ENCODE results near the gene DAPK3.
"Not testable (repeated sequence)": the region's sequence is repeated elsewhere in the genome, so short reads cannot be mapped to it uniquely, and the experiment has no call there.

DAPK3 gene

DNA sequence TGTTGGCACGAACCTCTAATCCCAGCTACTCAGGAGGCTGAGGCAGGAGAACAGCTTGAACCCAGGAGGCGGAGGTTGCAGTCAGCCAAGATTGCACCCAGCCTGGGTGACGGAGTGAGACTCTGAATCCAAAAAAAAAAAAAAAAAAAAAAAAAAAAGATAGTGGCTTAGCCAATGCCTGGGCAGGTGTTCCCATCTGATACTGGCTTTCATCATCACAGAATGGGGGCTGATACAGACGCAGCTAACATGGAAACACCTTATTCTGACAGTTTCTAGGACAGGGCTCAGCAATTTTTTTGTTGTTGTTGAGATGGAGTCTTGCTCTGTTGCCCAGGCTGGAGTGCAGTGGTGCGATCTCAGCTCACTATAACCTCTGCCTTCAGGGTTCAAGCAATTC, 29.9 kb upstream of the DAPK3 start:
- not testable (repeated sequence) for DNase-seq

DNA sequence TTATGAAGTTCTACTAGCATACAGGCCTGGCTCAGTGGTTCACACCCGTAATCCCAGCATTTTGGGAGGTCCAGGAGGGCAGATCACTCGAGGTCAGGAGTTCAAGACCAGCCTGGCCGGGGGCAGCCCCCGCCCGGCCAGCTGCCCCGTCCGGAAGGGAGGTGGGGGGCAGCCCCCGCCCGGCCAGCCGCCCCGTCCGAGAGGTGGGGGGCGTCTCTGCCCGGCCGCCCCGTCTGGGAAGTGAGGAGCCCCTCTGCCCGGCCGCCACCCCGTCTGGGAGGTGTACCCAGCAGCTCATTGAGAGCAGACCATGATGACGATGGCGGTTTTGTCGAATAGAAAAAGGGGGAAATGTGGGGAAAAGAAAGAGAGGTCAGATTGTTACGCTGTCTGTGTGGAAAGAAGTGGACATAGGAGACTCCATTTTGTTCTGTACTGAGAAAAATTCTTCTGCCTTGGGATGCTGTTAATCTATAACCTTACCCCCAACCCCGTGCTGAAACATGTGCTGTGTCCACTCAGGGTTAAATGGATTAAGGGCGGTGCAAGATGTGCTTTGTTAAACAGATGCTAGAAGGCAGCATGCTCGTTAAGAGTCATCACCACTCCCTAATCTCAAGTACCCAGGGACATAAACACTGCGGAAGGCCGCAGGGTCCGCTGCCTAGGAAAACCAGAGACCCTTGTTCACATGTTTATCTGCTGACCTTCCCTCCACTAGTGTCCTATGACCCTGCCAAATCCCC, 27.9 kb upstream of the DAPK3 start:
- DNase-seq: not testable (repeated sequence)

DNA sequence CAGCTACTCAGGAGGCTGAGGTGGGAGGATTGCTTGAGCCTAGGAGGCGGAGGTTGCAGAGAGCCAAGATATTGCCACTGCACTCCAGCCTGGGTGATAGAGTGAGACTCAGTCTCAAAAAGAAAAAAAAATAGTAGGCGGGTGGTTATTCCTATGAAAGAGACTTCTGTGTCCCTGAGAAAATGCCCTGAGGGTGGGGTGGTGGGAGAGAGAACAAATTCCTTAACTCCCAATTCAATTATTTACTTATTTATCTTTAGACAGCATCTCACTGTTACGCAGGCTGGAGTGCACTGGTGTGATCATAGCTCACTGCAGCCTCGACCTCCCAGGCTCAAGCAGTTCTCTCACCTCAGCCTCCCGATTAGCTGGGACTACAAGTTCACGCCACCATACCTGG, 24.7 kb upstream of the DAPK3 start:
- DNase-seq: no peak

DNA sequence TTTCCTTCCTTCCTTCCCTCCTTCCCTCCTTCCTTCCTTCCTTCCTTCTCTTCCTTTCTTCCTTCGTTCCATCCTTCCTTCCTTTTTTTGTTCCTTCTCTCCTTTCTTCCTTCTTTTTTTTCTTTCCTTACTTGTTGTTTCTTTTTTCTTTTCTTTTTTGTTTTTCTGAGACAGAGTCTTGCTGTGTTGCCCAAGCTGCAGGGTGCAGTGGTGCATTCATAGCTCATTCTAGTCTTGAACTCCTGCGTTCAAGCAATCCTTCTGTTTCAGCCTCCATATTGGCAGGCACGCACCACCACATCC, 19.9 kb upstream of the DAPK3 start:
- no peak for DNase-seq

DNA sequence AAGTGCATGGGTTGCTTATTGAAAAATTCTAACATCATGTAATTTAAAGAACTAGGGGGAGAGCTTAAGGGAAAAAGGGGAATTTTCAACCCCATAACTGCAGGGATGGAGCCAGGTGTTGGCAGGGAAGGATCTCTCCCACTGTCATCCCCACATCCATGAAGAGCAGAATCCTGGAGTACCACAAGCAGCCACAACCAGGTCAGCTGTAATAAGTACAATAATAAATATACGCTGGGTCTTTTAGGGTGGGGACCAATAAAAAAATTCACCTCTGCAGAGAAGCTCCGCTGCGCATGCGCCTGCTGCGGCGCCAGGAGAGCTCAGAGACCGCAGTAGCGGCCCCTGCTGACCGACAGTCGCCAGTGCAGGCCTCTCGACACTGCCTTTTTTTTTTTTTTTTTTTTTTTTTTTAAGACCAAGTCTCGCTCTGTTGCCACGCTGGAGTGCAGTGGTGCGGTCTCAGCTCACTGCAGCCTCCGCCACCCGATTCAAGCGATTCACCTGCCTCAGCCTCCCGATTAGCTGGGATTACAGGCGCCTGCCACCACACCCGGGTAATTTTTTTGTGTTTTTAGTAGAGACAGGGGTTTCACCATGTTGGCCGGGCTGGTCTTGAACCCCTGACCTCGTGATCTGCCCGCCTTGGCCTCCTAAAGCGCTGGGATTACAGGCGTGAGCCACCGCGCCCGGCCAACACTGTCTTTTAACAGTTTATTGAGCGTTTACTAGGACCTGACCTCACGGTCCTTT, 16.9 kb upstream of the DAPK3 start:
- peak; percentile 84 to 85 for DNase-seq

DNA sequence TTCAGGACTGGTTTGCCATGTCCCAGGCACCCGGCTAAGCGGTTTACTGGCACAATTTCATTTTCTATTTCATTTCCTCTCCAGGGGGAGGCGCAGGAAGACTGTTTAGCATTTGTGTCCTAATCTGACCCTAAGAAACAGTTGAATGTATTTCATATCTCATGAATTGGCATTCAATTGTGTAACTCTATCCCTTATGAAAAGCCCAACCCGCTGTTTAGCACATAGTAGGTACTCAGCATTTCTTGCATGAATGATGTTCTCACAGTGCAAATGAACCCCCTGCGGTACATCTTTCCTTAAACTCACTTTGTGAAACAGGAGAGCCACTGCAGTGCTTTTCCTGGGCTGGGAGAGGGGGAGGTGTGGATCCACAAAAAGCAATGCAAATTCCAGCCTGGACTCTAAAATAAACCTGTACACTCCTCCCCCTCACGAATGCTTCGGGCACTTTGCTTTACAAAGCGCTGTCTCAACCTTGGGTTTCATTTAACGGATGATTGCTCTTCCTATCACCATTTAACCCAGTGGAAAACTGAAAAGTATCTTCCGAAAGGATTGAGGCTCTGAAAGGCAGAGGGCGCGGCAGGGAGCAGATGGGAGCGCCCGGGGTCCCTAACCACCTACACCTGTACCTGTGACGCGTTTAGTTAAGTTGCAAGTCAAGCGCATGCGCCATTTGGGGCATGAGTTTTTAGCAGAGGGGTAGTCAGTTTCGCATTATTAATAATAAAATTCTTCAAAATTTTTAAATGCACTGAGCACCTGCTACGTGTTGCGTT, 15.6 kb upstream of the DAPK3 start:
- DNase-seq: peak; percentile 81 to 83

DNA sequence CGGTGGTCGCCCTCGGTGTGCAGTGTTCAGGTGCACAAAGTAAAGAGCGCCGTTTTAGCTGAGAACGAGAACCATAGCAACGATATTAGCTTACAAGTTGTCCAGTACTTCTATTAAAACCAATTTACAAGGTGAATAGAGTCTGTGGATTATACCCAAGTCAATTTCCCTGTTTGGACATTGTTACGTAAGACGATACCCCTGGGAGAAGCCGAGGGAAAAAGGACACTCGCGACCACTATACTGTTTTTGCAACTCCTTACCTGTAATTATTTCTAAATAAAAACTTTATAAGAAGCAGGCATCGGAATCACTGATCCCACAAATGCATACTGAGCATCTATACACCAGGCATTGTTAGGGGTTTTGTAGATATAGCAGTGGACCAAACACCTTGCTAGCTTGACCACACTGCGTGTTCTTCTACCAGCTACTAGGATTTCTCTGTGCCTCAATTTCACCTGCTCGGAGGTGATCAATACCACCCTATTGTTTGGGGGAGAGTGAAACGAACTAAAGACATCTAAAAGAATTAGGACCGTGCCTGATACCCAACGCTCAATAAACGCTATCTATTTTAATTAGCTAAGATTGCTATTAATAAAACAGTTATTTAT, 14.9 kb upstream of the DAPK3 start:
- DNase-seq: no peak

DNA sequence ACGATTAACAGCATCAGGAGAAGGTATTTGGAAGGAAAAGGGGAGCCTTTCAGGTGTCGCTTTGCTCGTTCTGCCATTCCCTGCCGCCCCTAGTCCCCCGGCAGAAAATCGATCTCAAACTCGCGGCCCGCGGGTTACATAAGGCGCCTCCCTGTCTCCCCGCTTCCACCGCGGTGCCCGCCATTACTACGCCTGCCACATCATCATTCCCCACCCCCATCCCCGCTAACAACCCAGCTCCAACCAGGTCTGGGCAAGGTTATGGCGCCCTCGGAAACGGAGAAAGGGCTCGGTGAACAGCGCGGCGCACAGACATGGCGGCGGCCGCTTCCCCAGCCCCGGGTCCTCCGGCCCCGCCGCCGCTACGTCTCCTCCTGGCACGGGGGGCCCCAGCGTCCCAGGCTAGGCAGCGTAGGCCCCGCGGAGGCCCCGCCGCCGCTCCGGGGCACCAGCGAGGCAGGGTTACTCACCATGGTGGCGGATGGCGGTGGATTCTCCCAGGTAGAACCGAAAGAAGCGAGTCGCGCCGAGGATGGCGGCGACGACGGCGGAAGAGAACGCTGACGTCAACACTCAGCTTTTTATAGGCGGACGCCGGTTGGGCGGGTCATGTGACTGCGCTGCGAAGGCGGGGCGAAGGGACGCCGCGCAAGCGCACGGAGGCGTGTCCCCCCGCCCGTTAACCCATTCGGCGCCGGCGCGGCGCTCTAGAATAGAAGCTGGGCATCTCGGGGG, 14.2 kb upstream of the DAPK3 start, which contains the start of gene EEF2:
TSS of gene EEF2 (minus strand) at position 556 of the 735 bp plus-strand sequence. CDS start at position 473, 83 bp downstream.
- DNase-seq: peak; percentile 86 to 90

DNA sequence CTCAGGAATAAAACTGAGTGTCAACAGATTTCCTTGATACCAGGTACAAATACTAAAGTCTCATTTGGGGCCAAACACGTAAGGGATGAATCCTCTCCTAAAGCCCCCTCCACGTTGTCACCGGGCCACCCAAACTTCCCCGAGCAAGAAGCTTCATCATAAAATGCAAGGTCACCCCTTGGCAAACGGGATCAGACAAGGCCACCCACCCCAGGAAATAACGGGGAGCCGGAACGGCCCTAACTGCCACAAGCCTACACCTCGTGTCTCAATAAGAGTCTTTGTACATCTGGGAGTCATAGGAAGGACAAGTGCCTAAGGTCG, 13.6 kb upstream of the DAPK3 start:
- no peak for DNase-seq

DNA sequence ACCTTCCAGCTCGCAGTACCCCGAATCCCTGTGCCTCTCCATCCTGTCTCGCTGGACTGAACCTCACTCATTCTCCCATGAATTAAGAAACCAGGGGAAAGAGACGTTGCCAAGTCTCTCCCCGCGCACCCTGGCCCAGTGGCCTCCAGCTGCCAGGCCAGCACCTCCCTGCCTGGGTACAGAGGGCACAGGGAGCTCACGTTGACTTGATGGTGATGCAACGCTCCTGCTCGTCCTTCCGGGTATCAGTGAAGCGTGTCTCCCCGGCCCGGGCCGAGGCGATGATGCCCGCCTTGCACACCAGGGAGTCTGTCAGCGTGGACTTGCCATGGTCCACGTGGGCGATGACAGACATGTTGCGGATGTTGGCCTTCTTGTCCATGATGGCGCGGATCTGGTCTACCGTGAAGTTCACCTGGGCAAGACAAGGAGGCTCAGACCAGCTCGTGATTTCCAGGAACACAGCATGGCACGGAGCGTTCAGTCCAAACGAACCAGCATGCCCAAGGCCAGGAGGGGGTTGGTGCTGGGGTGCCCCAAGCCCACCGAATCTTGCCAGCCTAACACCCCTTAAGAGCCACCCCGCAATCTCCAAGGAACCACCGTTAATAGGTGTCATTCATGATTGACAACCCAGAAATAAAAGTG, 13.2 kb upstream of the DAPK3 start:
- peak; percentile 25 to 43 for DNase-seq

DNA sequence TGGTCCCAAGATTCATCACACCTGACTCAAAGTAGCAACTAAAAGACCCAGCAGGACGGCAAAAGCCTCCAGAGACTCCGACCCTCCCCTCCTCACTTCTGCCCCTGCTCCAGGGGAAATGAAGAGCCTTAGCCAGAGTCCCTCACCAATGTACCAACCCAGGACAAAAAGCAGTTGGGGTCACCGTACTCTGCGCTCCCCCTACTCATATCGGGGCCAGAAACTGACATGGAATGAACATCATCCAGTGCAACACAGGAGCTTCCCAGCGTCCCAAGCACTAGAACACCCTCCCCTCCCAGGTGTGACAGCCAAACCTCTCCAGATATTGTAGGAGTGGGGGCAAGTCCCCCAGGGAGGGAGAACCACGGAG, 12.6 kb upstream of the DAPK3 start:
- no peak for DNase-seq

DNA sequence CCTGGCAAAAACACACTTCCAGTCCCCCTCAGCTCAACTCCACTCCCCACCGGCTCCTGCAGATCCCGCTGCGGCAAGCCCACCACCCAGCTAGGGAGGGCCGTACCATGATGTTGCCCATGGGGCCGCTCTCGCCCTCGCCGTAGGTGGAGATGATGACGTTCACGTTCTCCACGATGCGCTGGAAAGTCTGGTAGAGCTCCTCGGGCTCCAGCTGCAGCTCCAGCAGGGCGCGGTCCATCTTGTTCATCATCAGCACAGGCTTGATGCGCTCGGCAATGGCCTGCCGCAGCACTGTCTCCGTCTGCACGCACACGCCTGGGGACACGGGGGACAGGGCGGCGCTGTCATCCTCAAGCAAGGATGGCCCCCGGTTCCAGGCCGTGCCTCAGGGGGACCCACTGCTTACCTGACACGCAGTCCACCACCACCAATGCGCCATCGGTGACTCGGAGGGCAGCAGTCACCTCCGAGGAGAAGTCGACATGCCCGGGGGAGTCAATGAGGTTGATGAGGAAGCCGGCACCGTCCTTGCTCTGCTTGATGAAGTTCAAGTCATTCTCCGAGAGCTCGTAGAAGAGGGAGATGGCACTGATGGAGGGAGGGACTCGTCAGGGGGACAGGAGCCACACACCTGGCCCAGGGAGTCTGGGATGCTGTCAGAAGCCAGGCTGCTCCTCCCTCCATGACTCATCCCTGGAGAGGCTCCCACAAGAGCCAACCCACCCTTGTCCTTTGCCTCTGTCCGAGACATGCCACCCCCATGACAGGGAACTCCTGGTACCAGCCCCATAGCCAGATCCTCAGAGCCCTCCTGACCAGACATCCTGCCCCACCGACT, 12.0 kb upstream of the DAPK3 start:
- DNase-seq: no peak

DNA sequence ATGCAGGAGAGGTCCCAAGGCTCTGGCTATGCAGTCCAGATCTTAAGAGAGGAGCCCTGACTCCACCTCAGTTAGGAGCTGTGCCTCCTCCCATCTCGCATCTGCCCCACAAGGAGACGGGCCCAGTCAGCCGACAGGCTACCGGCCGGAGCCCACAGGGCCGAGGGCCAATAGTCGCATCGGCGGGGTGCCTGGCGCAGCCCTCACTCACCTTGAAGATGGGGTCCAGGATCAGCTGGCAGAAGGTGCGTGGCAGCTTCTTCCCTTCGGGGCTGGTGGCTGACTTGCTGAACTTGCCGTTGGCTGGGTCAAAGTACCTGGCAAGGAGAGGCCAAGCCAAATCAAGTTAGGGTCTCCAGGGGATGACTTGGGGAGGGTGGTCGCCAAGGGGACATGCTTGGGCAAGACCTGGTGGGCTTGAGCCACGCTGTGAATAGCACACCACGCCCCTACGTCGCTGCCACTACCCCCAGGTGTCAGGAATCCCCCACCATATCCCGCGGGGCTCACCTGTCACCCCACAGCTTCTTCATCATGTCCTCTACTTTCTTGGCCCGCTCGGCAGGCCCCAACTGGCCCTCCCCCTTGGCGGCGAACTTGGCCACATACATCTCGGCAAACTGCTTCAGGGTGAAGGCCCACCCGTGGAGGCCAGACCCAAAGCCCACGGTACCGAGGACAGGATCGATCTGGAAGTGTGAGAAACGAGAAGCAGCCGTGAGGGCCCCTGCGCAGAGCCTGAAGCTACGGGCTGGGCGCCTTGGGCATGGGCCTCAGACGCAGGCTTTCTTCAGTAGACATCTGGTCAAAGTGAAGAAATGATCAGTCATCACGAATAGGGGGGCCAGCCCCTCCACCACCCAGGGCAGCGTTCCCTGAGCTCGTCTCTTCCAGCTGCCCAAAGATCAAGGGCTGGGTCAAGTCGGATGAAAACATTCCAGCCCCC, 11.1 kb upstream of the DAPK3 start:
- no peak for DNase-seq

DNA sequence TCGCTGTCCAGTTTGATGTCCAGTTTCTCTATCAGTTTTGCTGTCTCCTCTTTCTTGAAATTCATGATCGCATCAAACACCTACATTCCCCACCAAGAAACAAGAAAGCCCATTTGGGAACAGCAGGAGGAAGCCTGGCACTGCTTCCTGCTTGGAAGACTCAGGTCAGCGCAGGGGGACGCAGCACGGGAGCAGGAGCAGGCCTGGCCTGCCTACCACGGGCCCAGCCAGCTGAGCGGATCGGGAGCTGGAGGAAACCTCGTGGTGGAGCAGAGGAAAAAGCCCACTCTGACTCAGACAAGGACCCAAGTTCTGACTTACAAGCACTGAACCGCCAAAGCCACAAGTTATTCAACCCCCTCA, 10.5 kb upstream of the DAPK3 start:
- DNase-seq: no peak

DNA sequence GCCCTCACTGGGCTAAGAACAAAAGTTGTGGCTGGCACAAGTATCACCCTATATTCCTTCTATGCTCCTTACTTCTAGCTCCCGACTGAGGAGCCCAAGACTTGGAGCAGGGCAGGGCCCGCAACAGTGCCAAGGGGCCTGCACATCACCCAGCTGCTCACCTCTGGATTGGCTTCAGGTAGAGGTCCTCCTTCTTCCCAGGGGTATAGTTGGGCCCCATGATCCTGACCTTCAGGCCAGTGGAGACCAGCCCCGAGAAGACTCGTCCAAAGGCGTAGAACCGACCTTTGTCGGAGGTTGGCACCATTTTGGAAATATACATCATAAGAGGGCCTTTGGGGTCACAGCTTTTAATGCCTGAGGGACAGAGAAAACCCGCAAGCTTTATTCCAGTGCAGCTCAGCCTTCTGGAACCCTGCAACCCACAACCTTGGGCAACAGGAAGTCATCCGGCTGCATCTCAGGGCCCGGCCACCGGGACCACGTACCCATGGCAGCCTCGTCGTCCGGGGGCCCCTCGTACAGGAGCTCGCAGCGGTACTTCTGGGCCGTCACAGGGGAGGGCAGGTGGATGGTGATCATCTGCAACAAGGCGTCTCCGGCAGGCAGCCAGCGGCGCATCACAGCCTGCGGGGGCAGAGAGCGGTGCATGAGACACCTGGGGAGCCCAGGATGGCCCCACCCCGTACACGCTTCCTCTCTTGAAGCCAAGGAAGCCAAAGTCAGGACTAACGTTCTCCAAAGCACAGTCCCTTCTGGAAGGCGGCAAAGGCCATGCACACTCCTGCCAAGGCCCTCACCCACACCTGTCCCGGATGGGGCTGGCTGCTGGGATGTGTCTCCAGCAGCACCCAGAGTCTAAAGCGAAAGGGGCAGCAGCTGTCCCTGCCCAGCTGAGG, 9.7 kb upstream of the DAPK3 start:
- no peak for DNase-seq

DNA sequence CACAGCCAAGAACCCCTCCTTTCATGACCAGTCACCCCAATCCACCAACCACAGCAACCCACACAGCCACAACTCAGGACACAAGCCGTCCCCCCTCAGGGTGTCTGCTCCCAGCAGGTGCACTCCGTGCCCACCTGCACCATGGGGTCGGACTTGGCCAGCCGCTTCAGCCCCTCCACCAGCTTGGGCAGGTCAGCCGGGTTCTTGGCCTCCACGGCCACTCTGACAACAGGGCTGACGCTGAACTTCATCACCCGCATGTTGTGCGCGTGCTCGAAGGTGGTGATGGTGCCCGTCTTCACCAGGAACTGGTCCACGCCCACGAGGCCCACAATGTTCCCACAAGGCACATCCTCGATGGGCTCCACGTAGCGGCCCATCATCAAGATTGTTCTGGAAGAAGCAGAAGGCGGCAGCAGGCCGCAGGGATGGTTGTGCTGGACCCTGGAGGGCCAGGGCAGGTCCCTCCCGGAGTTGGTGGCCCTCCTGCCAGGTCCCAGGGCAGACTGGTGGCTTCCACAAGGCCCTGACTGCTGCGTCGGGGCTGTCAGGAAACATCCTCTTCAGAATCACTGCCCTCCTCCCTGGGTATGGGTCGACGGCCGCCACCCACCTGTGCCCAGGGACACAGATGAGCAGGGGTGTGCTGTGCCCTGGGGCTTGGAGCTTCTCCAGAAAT, 8.9 kb upstream of the DAPK3 start:
- DNase-seq: no peak

DNA sequence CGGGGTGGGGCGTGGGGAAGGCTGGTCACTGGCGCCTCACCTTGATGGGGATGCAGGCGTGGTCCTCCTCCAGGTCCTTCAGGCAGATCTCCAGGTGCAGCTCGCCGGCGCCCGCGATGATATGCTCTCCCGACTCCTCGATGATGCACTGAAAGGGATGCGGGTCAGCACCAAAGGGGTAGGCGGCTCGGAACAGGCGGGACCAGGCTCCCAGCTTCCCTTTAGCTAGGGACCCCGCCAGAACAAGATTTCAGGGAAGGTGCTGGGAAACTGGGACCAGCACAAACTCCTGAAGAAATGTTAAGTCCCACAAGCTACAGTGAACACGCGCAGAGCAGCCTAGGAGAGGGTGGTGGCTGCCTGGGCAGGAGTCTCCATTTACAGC, 8.4 kb upstream of the DAPK3 start:
- DNase-seq: no peak

DNA sequence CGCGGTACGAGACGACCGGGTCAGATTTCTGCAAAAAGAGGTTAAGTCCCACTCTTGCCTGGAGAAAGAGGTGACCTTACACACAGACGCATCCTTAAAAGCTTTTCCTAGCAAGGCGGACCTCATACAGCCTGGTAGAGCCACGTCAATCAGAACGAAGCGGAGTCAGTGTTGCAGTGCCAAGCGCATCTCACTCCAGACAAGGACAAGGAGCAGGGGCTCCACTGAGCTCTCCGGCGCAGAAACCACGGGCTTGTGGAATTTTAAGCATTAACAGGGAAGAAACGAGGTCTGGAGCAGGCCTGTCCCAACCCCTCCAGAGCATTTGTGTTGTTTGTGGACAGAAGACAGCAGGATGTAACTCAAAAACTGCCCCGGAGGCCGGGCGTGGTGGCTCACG, 7.2 kb upstream of the DAPK3 start:
- no peak for DNase-seq
